Right lobe of liver (tissue), 4 donors: ENCODE data around the gene BRIP1.

Source experiments
- POLR2A ChIP-seq: fragments of 450-650 bp; IDR thresholded peaks from one replicate; pipeline ENCODE4 v1.6.1; 2017; ENCODE audit warnings: antibody characterized with exemption, mild to moderate bottlenecking
- TF ChIP-seq, protein P1 (sequence below), 4 donors: fragments of 200-600 bp in 3 of 4; fragments of 450-650 bp in 1 of 4; IDR thresholded peaks; one replicate each; pipeline versions ENCODE4 v1.5.1 to v1.8.0; 2016 to 2022; ENCODE audit warnings: antibody characterized with exemption in 4 of 4, mild to moderate bottlenecking in 2 of 4
- donor health status: DM: no; HTN: no; CAD: no.
- donor health status: DM: no; HTN: no; CAD: no.
- donor health status: DM: no; HTN: yes; CAD: no.

DNA sequence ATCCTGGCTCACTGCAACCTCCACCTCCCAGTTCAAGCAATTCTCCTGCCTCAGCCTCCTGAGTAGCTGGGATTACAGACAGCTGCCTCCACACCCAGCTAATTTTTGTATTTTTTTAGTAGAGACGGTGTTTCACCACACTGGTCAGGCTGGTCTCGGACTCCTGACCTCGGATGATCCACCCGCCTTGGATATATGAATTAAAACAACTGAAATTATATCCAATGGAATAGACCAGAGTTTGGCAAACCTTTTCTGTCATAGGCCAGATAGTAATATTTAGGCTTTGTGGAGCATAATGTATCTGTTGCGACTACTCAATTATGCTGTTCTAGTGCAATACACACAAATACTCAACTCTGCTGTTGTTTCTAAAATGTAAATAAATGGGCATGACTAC lies 178.5 kb downstream of the BRIP1 start:
- TF ChIP-seq, protein P1, sequence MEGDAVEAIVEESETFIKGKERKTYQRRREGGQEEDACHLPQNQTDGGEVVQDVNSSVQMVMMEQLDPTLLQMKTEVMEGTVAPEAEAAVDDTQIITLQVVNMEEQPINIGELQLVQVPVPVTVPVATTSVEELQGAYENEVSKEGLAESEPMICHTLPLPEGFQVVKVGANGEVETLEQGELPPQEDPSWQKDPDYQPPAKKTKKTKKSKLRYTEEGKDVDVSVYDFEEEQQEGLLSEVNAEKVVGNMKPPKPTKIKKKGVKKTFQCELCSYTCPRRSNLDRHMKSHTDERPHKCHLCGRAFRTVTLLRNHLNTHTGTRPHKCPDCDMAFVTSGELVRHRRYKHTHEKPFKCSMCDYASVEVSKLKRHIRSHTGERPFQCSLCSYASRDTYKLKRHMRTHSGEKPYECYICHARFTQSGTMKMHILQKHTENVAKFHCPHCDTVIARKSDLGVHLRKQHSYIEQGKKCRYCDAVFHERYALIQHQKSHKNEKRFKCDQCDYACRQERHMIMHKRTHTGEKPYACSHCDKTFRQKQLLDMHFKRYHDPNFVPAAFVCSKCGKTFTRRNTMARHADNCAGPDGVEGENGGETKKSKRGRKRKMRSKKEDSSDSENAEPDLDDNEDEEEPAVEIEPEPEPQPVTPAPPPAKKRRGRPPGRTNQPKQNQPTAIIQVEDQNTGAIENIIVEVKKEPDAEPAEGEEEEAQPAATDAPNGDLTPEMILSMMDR (IDR thresholded peaks at IDR 0.05): no peak
- TF ChIP-seq POLR2A: no peak
